HepG2 (cell line): ENCODE measurements around the gene FBXW10. TPM values are rescaled to one million over a fixed set of nuclear protein-coding genes. Genes with fewer than 3 reads are reported as not detected.
"Not testable (repeated sequence)": the region's sequence is repeated elsewhere in the genome, so short reads cannot be mapped to it uniquely, and the experiment has no call there.

Experiments used
- ELF3 ChIP-seq: IDR thresholded peaks from 2 replicates; pipeline ENCODE4 v1.6.1; 2016; ENCODE audit warnings: missing genetic modification reagents, missing compliant biosample characterization
- IRF2 ChIP-seq: IDR thresholded peaks from 2 replicates; pipeline ENCODE4 v1.6.1; 2018; ENCODE audit warnings: missing genetic modification reagents, missing compliant biosample characterization
- NCOA2 ChIP-seq: sonication (generic); formaldehyde crosslinking; IDR thresholded peaks from 2 replicates; pipeline ENCODE4 v1.8.0; 2022; ENCODE audit warnings: inconsistent platforms
- RARA ChIP-seq: IDR thresholded peaks from 2 replicates; pipeline ENCODE4 v1.6.1; 2016; ENCODE audit warnings: missing genetic modification reagents, missing compliant biosample characterization
- SMAD3 ChIP-seq: sonication (generic); formaldehyde crosslinking; IDR thresholded peaks from 2 replicates; pipeline ENCODE4 v1.4.0; 2020; ENCODE audit warnings: missing genetic modification reagents
- SOX13 ChIP-seq, 3 experiments: fragments of 450-650 bp in 1 of 3; sonication (generic) in 1 of 3; formaldehyde crosslinking in 1 of 3; IDR thresholded peaks in 2 of 3; conservative IDR thresholded peaks in 1 of 3; 2 replicates each; pipeline versions ENCODE4 v1.5.0 to v1.6.1; 2016 to 2020; ENCODE audit warnings: antibody characterized with exemption in 1 of 3, mild to moderate bottlenecking in 1 of 3, missing compliant biosample characterization in 1 of 3, missing genetic modification reagents in 1 of 3, moderate library complexity in 1 of 3
- polyA plus RNA-seq, 8 experiments: library from polyadenylated mRNA; depleted of rRNA in 3 of 8; stranded (reverse) in 7 of 8; unstranded in 1 of 8; fragments of >200 nt; fragmentation: Illumina TruSeq in 4 of 8; extraction: Trizol in 4 of 8; gene quantifications; 2 replicates each; pipeline versions ENCODE4 v1.2.1 to v1.2.3, GENCODE V29; 2011 to 2016; ENCODE audit warnings: low read depth in 4 of 8, missing spikeins in 1 of 8, mixed read lengths in 1 of 8; ENCODE audit not compliant: insufficient read depth in 1 of 8
- total RNA-seq, 5 experiments: library from RNA; depleted of rRNA; stranded (reverse); fragments of >200 nt; fragmentation: Illumina TruSeq; extraction: Trizol; gene quantifications; 2 replicates each; pipeline ENCODE4 v1.2.3, GENCODE V29; 2016; ENCODE audit warnings: low read depth in 1 of 5
- TF ChIP-seq, protein P1 (sequence below): sonication (generic); formaldehyde crosslinking; IDR thresholded peaks from 2 replicates; pipeline ENCODE4 v1.4.0; 2020; ENCODE audit warnings: low read depth, missing genetic modification reagents
- TF ChIP-seq, protein P2 (sequence below): sonication (generic); formaldehyde crosslinking; conservative IDR thresholded peaks from 2 replicates; pipeline ENCODE4 v1.4.0; 2020; ENCODE audit warnings: mild to moderate bottlenecking, missing genetic modification reagents, moderate library complexity
- TF ChIP-seq, protein P3 (sequence below), 2 experiments: sonication (generic) in 1 of 2; formaldehyde crosslinking in 1 of 2; IDR thresholded peaks; 2 replicates each; pipeline versions ENCODE4 v1.5.1 to v1.6.1; 2011 to 2020; ENCODE audit warnings: borderline replicate concordance in 1 of 2, low read depth in 1 of 2, low read length in 1 of 2, mild to moderate bottlenecking in 1 of 2, missing genetic modification reagents in 1 of 2, moderate library complexity in 1 of 2
- TF ChIP-seq, protein P4 (sequence below): IDR thresholded peaks from 2 replicates; pipeline ENCODE4 v1.6.1; 2018; ENCODE audit warnings: missing genetic modification reagents, mild to moderate bottlenecking, missing compliant biosample characterization
- TF ChIP-seq, protein P5 (sequence below): IDR thresholded peaks from 2 replicates; pipeline ENCODE4 v1.4.0; 2020; ENCODE audit warnings: mild to moderate bottlenecking, missing genetic modification reagents
- TF ChIP-seq, protein P6 (sequence below): IDR thresholded peaks from 2 replicates; pipeline ENCODE4 v1.6.1; 2012; ENCODE audit warnings: inconsistent platforms

FBXW10 gene
- total and polyA plus RNA-seq, 2 of the 13 experiments (the other 11 are each of a cell fraction or from before 2014, with no cell fraction given) = 0.04 to 0.17 TPM

DNA sequence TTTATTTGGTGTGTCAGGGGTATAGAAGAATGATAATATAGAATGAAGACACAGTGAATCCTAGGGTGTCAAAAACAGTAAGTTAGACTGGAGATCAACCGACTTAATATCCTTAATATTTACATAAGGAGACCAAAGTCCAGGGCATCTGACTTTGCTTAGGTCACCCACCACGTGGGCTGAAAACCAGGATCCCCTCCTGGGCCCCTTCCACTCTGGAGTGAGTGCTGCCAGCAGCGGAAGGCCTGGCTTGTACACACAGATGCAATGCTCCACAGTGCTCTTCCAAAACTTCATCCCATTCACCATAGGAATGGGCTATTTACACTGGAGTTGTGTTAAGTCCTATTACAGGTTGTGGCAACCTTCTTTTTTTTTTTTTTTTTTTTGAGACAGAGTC lies 2.7 kb downstream of the FBXW10 start (continued):
- TF ChIP-seq, protein P1, sequence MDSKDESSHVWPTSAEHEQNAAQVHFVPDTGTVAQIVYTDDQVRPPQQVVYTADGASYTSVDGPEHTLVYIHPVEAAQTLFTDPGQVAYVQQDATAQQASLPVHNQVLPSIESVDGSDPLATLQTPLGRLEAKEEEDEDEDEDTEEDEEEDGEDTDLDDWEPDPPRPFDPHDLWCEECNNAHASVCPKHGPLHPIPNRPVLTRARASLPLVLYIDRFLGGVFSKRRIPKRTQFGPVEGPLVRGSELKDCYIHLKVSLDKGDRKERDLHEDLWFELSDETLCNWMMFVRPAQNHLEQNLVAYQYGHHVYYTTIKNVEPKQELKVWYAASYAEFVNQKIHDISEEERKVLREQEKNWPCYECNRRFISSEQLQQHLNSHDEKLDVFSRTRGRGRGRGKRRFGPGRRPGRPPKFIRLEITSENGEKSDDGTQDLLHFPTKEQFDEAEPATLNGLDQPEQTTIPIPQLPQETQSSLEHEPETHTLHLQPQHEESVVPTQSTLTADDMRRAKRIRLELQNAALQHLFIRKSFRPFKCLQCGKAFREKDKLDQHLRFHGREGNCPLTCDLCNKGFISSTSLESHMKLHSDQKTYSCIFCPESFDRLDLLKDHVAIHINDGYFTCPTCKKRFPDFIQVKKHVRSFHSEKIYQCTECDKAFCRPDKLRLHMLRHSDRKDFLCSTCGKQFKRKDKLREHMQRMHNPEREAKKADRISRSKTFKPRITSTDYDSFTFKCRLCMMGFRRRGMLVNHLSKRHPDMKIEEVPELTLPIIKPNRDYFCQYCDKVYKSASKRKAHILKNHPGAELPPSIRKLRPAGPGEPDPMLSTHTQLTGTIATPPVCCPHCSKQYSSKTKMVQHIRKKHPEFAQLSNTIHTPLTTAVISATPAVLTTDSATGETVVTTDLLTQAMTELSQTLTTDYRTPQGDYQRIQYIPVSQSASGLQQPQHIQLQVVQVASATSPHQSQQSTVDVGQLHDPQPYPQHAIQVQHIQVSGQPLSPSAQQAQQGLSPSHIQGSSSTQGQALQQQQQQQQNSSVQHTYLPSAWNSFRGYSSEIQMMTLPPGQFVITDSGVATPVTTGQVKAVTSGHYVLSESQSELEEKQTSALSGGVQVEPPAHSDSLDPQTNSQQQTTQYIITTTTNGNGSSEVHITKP (CRISPR knock-in tag) = 0 out of 2 replicates have a peak, but pooled peaks have one; percentile 34
- TF ChIP-seq RARA (peak; percentile 51), SMAD3 (peak; percentile 46; the same call in 1 of the 2 replicates), SOX13 (CRISPR knock-in tag; conservative IDR thresholded peaks at IDR 0.05 in 1 of 2, IDR thresholded peaks at IDR 0.05 in 1 of 2) (peak in 1 of 2 experiments; percentile 27; a peak in 1 of 4 replicates), ELF3 (0 out of 2 replicates have a peak, but pooled peaks have one; percentile 18), NCOA2 (CRISPR knock-in tag) (0 out of 2 replicates have a peak, but pooled peaks have one; percentile 35), IRF2 (CRISPR knock-in tag) (0 out of 2 replicates have a peak, but pooled peaks have one; percentile 21)
- not testable (repeated sequence) for TF ChIP-seq SOX13 (IDR thresholded peaks at IDR 0.05)
- TF ChIP-seq, protein P2, sequence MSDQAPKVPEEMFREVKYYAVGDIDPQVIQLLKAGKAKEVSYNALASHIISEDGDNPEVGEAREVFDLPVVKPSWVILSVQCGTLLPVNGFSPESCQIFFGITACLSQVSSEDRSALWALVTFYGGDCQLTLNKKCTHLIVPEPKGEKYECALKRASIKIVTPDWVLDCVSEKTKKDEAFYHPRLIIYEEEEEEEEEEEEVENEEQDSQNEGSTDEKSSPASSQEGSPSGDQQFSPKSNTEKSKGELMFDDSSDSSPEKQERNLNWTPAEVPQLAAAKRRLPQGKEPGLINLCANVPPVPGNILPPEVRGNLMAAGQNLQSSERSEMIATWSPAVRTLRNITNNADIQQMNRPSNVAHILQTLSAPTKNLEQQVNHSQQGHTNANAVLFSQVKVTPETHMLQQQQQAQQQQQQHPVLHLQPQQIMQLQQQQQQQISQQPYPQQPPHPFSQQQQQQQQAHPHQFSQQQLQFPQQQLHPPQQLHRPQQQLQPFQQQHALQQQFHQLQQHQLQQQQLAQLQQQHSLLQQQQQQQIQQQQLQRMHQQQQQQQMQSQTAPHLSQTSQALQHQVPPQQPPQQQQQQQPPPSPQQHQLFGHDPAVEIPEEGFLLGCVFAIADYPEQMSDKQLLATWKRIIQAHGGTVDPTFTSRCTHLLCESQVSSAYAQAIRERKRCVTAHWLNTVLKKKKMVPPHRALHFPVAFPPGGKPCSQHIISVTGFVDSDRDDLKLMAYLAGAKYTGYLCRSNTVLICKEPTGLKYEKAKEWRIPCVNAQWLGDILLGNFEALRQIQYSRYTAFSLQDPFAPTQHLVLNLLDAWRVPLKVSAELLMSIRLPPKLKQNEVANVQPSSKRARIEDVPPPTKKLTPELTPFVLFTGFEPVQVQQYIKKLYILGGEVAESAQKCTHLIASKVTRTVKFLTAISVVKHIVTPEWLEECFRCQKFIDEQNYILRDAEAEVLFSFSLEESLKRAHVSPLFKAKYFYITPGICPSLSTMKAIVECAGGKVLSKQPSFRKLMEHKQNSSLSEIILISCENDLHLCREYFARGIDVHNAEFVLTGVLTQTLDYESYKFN (CRISPR knock-in tag) = peak; percentile 83
- TF ChIP-seq, protein P3, sequence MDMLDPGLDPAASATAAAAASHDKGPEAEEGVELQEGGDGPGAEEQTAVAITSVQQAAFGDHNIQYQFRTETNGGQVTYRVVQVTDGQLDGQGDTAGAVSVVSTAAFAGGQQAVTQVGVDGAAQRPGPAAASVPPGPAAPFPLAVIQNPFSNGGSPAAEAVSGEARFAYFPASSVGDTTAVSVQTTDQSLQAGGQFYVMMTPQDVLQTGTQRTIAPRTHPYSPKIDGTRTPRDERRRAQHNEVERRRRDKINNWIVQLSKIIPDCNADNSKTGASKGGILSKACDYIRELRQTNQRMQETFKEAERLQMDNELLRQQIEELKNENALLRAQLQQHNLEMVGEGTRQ (IDR thresholded peaks at IDR 0.05; ENCODE audit: low read depth, low read length) = peak; percentile 72
- TF ChIP-seq, protein P3 (CRISPR knock-in tag; IDR thresholded peaks at IDR 0.05; ENCODE audit: borderline replicate concordance) = peak; percentile 76; the same call in 1 of the 2 replicates
- TF ChIP-seq, protein P4, sequence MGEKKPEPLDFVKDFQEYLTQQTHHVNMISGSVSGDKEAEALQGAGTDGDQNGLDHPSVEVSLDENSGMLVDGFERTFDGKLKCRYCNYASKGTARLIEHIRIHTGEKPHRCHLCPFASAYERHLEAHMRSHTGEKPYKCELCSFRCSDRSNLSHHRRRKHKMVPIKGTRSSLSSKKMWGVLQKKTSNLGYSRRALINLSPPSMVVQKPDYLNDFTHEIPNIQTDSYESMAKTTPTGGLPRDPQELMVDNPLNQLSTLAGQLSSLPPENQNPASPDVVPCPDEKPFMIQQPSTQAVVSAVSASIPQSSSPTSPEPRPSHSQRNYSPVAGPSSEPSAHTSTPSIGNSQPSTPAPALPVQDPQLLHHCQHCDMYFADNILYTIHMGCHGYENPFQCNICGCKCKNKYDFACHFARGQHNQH (CRISPR knock-in tag) = 0 out of 2 replicates have a peak, but pooled peaks have one; percentile 33
- TF ChIP-seq, protein P5, sequence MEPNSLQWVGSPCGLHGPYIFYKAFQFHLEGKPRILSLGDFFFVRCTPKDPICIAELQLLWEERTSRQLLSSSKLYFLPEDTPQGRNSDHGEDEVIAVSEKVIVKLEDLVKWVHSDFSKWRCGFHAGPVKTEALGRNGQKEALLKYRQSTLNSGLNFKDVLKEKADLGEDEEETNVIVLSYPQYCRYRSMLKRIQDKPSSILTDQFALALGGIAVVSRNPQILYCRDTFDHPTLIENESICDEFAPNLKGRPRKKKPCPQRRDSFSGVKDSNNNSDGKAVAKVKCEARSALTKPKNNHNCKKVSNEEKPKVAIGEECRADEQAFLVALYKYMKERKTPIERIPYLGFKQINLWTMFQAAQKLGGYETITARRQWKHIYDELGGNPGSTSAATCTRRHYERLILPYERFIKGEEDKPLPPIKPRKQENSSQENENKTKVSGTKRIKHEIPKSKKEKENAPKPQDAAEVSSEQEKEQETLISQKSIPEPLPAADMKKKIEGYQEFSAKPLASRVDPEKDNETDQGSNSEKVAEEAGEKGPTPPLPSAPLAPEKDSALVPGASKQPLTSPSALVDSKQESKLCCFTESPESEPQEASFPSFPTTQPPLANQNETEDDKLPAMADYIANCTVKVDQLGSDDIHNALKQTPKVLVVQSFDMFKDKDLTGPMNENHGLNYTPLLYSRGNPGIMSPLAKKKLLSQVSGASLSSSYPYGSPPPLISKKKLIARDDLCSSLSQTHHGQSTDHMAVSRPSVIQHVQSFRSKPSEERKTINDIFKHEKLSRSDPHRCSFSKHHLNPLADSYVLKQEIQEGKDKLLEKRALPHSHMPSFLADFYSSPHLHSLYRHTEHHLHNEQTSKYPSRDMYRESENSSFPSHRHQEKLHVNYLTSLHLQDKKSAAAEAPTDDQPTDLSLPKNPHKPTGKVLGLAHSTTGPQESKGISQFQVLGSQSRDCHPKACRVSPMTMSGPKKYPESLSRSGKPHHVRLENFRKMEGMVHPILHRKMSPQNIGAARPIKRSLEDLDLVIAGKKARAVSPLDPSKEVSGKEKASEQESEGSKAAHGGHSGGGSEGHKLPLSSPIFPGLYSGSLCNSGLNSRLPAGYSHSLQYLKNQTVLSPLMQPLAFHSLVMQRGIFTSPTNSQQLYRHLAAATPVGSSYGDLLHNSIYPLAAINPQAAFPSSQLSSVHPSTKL (CRISPR knock-in tag) = peak; percentile 82
- TF ChIP-seq, protein P6, sequence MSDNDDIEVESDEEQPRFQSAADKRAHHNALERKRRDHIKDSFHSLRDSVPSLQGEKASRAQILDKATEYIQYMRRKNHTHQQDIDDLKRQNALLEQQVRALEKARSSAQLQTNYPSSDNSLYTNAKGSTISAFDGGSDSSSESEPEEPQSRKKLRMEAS = peak; percentile 66
